GM12801 (cell line): ENCODE data around the gene LGALS1.

Experiments used
- CTCF ChIP-seq: IDR thresholded peaks from one replicate; pipeline ENCODE4 v1.5.1; 2011; ENCODE audit warnings: control low read depth; ENCODE audit not compliant: insufficient read length; ENCODE audit errors: extremely low read depth

The LGALS1 gene

GRCh38 chr22:37665487-37665886 is 9.9 kb upstream of the LGALS1 start:
- no peak for TF ChIP-seq CTCF

- TF ChIP-seq CTCF = no peak
Observed at GRCh38 chr22:37669586-37669985, 5.8 kb upstream of the LGALS1 start.

- no peak for TF ChIP-seq CTCF
Observed at GRCh38 chr22:37672206-37672919, 3.1 kb upstream of the LGALS1 start.

GRCh38 chr22:37672920-37673455 is 2.4 kb upstream of the LGALS1 start:
- no peak for TF ChIP-seq CTCF

- no peak for TF ChIP-seq CTCF
Observed at GRCh38 chr22:37674248-37674647, 1.2 kb upstream of the LGALS1 start.

GRCh38 chr22:37675930-37676735 is 697 bp downstream of the LGALS1 start:
- TF ChIP-seq CTCF = no peak

GRCh38 chr22:37676736-37677492 is 1.5 kb downstream of the LGALS1 start:
- TF ChIP-seq CTCF = no peak
